Ovary (tissue), 3 donors: ENCODE measurements around the gene EPHB1.

Source experiments
- EP300 ChIP-seq: sonication (generic); formaldehyde crosslinking; IDR thresholded peaks from one replicate; pipeline ENCODE4 v1.6.1; 2017; ENCODE audit warnings: antibody characterized with exemption
- POLR2A ChIP-seq: fragments of 450-650 bp; IDR thresholded peaks from one replicate; pipeline ENCODE4 v1.6.1; 2017; ENCODE audit warnings: antibody characterized with exemption, mild to moderate bottlenecking, moderate library complexity
- TF ChIP-seq, protein P1 (sequence below), 3 donors: fragments of 450-650 bp in 2 of 3; fragments of 200-600 bp in 1 of 3; IDR thresholded peaks; one replicate each; pipeline versions ENCODE4 v1.5.1 to v1.8.0; 2016 to 2022; ENCODE audit warnings: antibody characterized with exemption in 3 of 3, mild to moderate bottlenecking in 1 of 3
- donor health status: DM: no; HTN: no; CAD: no.

DNA sequence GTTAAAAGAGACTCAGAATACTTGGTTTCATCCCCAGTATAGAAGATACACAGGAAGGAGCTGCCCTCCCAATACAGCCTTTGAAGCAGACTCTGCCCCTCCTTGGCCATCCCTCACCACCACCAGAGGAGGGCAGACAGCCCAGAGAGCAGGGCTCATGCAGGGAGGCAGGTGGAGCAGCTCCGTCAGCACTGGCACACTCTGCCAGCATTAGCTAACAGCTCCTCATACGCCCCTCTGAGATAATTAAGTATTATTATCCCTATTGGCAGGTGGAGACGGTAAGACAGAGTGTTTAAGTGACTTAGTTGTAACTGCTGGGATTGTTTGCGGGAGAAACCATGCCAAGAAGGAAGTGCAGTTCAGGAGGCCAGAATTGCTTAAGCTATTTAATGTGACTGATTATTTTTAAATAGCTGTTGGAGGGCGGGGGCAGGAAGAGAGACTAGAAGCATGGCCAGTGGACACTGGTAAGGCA lies 434.0 kb downstream of the EPHB1 start:
- TF ChIP-seq POLR2A (no peak), EP300 (no peak)
- TF ChIP-seq, protein P1, sequence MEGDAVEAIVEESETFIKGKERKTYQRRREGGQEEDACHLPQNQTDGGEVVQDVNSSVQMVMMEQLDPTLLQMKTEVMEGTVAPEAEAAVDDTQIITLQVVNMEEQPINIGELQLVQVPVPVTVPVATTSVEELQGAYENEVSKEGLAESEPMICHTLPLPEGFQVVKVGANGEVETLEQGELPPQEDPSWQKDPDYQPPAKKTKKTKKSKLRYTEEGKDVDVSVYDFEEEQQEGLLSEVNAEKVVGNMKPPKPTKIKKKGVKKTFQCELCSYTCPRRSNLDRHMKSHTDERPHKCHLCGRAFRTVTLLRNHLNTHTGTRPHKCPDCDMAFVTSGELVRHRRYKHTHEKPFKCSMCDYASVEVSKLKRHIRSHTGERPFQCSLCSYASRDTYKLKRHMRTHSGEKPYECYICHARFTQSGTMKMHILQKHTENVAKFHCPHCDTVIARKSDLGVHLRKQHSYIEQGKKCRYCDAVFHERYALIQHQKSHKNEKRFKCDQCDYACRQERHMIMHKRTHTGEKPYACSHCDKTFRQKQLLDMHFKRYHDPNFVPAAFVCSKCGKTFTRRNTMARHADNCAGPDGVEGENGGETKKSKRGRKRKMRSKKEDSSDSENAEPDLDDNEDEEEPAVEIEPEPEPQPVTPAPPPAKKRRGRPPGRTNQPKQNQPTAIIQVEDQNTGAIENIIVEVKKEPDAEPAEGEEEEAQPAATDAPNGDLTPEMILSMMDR (IDR thresholded peaks at IDR 0.05): no peak
